ENCODE data around the gene MPRIP.

The MPRIP gene

GRCh38 chr17:17228521-17229279 is 186.4 kb downstream of the MPRIP start:
- no peak for TF ChIP-seq CTCF (conservative IDR thresholded peaks at IDR 0.05; ENCODE audit: low read length)
- H3K4me3 ChIP-seq (ENCODE audit: low read length): no peak overlapping the region
- no peak for DNase-seq (ENCODE audit: low read depth)

- no peak for DNase-seq (ENCODE audit: low read depth)
- no peak overlapping the region for H3K4me3 ChIP-seq (ENCODE audit: low read length)
- no peak for TF ChIP-seq CTCF (conservative IDR thresholded peaks at IDR 0.05; ENCODE audit: low read length)
Observed at GRCh38 chr17:17229416-17230384, 187.4 kb downstream of the MPRIP start.

- no peak overlapping the region for H3K4me3 ChIP-seq (ENCODE audit: low read length)
- no peak for TF ChIP-seq CTCF (conservative IDR thresholded peaks at IDR 0.05; ENCODE audit: low read length)
- no peak for DNase-seq (ENCODE audit: low read depth)
Observed at GRCh38 chr17:17231621-17232302, 189.5 kb downstream of the MPRIP start.

GRCh38 chr17:17232303-17232621 is 190.0 kb downstream of the MPRIP start:
- no peak for DNase-seq (ENCODE audit: low read depth)
- no peak for TF ChIP-seq CTCF (conservative IDR thresholded peaks at IDR 0.05; ENCODE audit: low read length)
- H3K4me3 ChIP-seq (ENCODE audit: low read length): no peak overlapping the region

GRCh38 chr17:17235212-17236174 is 193.2 kb downstream of the MPRIP start:
- peak overlapping the region; percentile 97 for H3K4me3 ChIP-seq (ENCODE audit: low read length)
- TF ChIP-seq CTCF (conservative IDR thresholded peaks at IDR 0.05; ENCODE audit: low read length): no peak
- peak; percentile 35 for DNase-seq (ENCODE audit: low read depth)

- DNase-seq (ENCODE audit: low read depth): peak; percentile 49
- TF ChIP-seq CTCF (conservative IDR thresholded peaks at IDR 0.05; ENCODE audit: low read length): no peak
- peak overlapping the region; percentile 97 for H3K4me3 ChIP-seq (ENCODE audit: low read length)
Observed at GRCh38 chr17:17236295-17237025, 194.2 kb downstream of the MPRIP start.

Data from AG10803 (cell line).